ENCODE measurements around the gene C19orf25.

C19orf25 gene

DNA sequence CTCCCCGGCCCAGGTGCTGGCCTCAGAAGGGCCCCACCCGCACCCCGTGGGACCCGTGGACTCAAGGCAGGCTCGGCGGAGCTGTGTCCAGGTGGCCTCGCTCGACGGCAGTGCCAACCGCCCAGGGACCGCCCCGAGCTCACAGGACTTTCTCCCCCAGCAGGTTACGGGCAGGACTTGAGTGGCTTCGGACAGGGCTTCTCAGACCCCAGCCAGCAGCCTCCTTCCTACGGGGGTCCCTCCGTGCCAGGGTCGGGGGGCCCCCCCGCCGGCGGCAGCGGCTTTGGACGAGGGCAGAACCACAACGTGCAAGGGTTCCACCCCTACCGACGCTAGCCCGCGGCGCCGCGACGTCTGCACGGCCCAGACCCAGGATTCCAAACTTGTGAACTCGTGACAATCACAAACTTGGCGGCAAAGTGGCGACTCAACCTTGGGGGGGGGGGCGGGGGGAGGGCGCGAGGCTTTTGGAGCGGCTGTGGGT is 44.4 kb downstream of the C19orf25 start:
- in situ Hi-C loops (cut with HindIII; ENCODE audit: low sequenced_read_pairs): no loop called here

DNA sequence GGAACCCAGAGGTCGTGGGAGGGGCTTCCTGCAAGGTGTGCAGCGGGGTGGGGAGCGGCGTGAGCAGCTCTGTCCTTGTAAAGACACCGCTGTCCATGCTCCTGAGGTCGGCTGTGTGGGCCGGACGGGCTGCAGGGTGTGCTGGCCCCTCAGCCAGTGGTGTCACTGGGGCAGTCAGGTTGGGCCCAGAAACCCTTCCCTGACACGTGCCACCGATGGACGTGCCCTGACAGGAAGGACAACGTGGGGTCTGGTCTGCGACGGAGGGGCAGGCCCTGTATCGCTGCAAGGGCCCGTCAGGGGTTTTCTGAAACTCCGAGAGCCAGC is 45.0 kb downstream of the C19orf25 start:
- in situ Hi-C loops (cut with HindIII; ENCODE audit: low sequenced_read_pairs): no loop called here

DNA sequence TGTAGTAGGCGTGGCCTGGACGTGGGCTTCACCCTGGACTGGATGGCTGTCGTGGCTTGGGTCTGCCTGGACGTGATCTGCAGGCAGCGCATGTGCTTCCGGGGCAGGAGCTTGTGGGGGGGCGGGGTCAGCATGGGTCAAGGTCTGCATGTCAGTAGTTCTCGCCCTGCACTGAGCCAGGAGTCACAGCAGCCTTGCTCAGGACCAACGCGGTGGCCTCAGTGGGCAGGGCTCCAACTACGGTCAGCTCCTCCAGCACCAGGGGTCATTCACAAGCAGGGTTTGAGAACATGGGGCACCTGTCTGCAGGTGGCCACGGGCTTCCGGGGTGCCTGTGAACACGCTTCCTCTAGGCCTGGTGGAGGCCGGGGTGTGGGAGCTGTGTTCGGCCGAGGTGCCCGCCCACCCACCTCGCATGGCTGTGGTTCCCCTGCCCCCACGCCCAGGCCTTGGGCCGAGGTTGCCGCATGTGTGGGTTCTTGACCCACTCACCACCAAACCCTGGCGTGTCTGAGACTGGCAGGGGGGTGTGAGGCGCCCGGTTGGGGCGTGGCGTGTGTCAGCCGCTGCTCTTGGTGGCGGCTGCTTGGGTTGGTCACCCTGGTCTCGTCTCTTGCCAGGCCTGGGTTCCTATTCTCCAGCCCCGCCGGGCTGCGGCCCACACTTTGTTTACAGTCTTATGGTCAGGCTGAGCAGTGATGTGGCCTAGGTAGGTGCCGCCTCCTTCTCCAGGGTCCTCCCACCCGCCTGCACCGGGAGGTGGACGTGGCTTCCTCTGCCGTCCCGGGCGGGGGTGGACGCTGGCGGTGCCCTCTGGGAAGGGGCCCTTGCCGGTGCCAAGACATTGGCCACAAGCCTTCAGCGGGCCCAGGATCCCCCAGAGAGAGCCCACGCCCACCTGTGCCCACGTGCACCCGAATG is 45.6 kb downstream of the C19orf25 start:
- in situ Hi-C loops (cut with HindIII; ENCODE audit: low sequenced_read_pairs): no loop called here

DNA sequence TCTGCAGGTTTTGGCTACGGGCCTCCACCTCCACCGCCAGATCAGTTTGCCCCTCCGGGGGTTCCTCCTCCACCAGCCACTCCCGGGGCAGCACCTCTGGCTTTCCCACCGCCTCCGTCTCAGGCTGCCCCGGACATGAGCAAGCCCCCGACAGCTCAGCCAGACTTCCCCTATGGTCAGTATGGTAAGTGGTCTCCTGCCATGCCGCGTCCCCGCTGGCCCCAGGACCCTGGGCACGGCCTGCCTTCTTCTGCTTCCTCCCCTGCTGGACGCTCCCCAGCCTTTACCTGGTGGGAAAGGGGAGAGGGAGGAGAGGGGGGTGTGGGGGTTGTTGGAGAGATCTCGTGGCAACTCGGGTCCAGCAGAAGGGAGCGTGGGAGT is 46.5 kb downstream of the C19orf25 start:
- in situ Hi-C loops (cut with HindIII; ENCODE audit: low sequenced_read_pairs): no loop called here

DNA sequence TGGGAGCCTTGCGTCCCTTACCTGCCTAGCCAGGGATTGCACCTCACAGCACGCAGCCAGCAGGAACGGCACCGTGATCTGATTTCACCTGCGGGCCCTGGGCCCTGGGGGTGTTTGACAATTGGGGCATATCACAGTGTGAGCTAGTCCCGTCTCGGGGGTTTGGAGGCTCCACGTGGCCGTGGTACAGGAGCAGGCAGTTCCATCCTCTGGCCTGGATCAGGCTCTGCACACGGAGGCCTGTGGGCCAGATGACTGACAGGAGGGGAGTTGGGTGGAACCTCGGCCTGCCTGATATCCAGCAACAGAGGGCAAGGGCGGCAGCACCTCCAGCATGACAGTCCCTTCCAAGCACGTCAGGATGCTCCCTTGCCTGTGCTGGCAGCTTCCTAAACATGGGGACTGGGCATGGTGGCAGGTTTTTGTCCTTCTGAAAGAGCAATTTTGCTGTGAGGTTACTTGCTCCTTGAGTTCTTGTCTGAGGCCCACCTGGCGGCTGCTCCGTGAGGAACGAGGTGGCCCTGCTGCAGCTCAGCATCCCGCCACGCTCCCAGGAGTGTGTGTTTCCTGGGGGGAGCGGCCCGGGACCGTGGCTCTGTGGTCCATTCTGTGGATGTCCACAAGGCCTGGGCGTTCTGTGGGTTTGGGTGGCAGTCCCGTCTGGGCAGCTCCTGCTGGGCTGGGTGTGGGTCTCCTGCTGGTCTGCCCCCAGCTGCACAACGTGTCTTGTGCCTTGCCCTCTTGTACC is 47.1 kb downstream of the C19orf25 start:
- in situ Hi-C loops (cut with HindIII; ENCODE audit: low sequenced_read_pairs): no loop called here

DNA sequence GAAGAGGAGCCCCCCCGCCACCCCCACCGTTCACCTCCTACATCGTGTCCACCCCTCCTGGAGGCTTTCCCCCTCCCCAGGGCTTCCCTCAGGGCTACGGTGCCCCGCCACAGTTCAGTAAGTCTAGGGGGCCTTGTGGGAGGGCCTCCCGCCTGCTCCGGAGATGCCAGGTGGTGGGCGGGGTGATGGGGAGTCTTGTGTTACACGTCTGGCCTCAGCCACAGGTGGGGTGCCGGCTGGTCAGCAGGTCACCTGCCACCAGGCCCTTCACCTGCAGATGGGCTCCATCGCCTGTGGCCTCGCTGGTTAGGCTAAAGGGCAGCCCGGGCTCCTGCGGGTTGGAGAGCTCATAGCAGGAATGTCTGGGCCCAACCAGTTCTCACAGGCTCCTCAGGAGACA is 48.8 kb downstream of the C19orf25 start:
- in situ Hi-C loops (cut with HindIII; ENCODE audit: low sequenced_read_pairs): no loop called here

DNA sequence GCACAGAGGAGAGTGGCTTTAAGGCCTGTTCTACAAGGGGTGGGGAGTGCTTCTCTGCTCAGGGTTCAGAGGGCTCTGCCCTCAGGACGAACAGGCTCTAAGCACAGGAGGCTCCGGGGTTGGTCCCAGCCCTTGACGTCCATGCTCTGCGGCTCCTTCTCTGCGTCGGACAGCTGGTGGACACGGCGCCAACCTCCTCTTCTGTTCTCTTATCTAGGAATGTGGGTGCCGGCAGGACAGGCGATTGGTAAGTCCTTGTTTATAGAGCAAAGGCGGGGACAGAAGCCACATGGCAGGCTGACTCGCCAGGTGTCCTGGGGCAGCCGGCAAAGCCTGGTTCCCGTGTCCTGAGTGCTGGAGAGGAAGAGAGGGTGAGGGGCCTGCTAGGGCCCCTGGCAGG is 49.3 kb downstream of the C19orf25 start:
- in situ Hi-C loops (cut with HindIII; ENCODE audit: low sequenced_read_pairs): no loop called here

DNA sequence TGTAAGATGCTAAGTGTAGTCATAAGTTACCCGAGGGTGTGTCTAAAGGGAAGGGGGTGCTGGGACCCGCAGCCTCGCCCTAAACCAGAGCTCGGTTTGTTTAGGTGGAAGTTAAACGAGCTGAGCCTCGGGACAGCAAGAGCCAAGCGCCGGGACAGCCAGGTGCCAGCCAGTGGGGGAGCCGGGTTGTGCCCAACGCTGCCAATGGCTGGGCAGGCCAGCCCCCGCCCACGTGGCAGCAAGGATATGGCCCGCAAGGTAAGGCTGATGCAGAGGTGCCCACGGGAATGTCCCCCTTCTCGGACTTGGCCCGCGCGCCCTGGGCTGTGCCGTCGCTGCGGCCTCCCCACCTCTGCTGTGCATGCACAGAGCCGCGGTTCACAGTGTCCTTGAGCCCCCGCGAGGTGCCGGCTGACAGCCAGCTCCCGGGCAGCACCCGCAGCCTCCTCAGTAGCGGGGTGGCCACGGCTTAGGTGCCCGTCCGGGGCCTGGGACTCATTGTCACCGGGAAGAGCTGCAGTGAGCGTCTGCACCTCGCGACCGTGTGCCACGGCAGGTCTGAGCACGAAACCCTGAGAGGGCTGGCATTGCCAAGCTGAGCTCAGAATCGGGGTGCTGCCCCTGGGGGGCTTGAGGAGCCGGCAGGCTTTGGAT is 50.1 kb downstream of the C19orf25 start:
- in situ Hi-C loops (cut with HindIII; ENCODE audit: low sequenced_read_pairs): no loop called here

DNA sequence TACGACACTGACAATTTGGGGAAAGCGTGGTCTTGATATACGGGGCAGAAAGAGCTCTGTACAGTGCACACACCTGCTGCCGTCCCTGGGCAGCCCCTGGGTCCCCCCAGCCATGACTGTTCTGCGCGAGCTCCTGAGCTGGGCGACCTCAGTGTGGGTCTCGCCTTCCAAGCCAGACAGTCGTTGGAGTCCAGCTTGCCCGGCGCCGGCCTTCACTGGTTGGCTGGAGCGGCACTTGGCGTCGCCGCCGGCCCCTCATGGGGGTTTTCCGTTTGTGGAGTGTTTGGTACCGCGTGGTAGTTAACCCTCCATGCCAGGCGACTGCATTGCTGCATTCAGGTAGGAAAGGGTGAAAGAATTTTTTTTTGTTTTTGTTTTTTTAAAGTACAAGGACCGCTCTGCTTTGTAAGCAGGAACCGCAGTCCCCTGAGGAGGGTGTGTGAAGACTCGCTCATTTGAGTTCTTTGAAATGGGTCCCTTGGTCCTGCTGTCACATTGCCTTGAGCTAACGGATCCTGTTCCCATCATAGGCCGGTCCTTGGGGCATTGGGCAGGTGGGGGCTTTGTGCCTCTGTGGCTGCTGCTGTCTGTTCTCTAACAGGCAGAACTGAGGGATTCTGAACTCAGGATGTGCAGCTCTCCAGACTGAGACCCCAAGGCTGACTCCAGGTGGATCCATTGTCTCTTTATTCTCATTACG is 51.6 kb downstream of the C19orf25 start:
- in situ Hi-C loops (cut with HindIII; ENCODE audit: low sequenced_read_pairs): no loop called here

DNA sequence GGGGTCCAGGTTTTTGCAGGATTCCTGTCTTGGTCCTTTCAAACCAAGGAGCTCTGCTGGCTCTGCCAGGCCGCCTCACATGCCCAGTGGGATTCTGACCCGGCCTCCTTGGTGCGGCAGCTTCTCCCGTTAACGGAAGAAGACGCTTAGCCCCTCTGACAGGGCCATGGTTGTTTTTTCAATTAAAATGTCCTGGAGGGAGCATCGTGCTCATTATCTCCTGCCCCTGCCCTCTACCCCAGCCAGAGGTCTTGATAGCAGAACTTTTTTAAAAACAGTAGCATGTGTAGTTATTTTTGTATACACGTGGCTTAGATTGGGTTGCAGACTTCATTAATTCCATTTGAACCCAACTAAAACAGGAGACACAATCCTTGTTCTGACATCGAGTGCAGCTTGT is 52.3 kb downstream of the C19orf25 start:
- in situ Hi-C loops (cut with HindIII; ENCODE audit: low sequenced_read_pairs): no loop called here

DNA sequence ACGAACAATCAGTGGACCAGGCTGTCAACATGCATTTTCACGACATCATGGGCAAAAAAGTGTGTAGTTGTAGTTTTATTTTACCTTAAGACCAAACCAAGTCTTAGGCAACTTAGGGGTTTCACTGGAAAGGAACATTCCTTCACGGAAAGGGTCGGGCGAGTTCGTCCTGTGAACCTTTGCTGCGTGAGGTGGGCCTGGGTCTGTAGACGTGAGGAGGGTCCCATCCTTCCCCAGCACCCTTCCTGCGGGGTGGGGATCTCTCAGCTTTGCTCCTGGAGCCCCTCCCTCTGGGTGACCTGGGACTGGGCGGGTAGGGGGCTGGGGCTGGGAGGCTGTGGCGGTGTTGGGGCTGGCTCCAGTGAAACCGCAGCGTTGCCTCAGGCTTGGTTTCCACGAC is 53.1 kb downstream of the C19orf25 start:
- in situ Hi-C loops (cut with HindIII; ENCODE audit: low sequenced_read_pairs): no loop called here

DNA sequence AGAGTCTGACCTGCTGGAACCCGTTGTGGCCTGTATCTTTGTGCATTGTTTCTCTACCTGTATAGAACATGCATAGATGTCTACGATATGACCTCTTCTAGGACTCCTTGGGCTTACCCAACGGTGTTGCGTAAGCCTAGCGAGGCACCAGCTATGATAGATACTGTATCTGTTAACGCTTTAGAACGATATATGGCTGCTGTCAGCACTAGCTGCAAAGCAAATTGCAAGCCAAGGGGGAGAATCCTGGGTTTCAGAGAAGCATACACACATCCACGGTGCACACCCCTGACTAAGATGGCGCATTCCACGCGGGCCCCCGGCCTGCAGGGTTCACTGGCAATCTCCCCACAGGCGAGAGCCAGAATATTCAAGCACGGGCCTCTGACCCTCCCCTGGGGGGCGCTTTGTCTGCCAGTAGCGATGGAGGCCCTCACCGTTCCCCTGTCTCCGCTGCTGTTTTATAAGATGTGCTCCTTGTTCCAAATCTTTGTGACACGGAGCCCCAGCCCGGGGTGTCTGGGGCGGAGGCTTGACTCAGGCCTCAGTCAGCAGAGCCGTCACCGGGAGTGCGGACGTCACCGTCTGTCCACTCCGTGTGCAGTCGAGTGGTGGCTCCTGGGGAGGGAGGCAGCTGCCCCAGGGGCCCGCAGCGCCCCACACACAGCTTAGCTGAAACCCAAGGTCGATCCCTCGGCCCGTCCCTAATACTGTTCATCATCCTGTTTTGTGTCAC is 53.7 kb downstream of the C19orf25 start:
- in situ Hi-C loops (cut with HindIII; ENCODE audit: low sequenced_read_pairs): no loop called here

DNA sequence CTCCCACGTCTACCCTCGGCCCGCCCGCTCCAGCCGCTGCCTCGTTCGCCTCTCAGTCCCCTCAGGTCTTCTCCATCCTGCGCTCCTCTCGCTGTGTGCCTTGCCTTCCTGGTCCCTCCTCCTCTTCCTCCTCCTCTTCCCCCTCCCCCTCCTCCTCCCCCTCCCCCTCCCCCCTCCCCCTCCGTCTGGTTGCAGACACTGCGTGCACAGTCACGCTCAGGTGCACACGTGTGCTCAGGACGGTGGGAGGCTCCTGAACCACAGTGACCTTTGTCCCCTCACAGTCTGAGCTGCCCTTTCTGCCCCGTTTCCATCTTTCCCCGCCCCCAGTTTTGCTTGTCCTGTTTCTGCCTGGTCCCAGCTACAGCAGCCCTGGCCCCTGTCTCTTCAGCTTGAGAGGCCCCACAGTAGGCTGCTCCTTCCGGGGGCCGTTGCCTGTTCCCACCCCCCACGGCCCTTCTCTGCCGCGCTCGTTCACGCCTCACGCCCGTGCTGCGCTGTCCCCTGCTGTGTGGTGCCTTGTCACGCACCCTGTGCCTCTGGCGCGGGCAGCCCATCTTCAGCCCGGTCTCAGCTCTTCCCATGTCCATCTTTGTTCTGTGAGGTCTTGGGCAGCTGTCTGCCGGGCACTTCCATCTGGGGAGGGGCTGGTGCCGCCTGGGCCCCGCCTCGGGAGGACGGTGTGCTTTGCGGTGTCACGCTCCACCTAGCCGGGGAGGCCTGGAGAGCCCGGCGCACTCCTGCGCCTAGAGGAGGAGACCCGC is 54.6 kb downstream of the C19orf25 start:
- in situ Hi-C loops (cut with HindIII; ENCODE audit: low sequenced_read_pairs): no loop called here

DNA sequence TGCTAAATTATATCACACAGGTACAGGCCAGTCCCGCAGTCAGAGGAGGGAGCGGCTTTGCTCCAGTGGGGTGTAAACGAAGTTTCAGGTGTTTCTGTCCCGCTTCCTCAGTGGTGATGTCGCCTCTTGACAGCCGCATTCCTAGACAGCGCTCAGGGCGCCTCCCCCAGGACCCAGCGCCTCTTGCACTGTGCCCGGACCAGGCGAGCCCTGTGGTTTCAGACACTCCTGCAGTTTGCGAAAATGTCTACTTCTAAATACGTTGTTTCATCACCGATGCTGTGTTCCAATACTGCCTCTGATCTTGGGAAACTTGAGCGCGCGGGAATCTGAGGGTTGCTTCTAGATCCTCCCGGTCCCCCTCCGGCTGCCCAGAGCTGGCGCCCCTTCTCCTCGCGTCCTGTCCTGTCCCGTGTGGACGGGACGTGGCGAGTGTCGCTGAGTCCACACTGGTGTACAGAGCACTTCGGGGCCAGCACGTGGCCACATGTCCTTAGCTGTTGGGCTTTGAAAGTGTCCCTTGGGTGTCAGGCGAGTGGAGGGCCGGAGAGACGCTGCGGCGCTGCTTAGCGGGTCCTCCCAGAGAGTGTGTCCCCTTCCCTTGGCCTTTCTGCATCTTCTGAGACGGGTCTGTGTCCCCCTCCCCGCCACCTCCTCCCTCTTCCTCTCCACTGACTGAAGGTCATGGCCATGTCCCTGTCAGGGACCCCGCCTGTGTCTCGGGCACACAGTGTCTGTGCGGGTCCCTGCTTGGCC is 55.4 kb downstream of the C19orf25 start:
- in situ Hi-C loops (cut with HindIII; ENCODE audit: low sequenced_read_pairs): no loop called here

Data from DLD1 (cell line).